GM12891 (cell line): ENCODE measurements around the gene ALG11.

Experiments
- DNase-seq: peaks from one replicate; pipeline ENCODE4 v3.0.0; 2011; ENCODE audit warnings: low spot score; ENCODE audit not compliant: insufficient read length
- FAIRE-seq: peaks from 2 replicates; lab custom pipeline; 2011; peaks lifted over from hg19 to GRCh38; lab: Jason Lieb, UNC
- PAX5 ChIP-seq: IDR thresholded peaks from 2 replicates; pipeline ENCODE4 v1.6.1; 2011; ENCODE audit warnings: low read length, moderate library complexity, mild to moderate bottlenecking; ENCODE audit not compliant: insufficient read depth, severe bottlenecking
- POLR2A ChIP-seq: IDR thresholded peaks from 2 replicates; pipeline ENCODE4 v1.6.1; 2011; ENCODE audit warnings: low read depth, low read length, control low read depth
- POLR2AphosphoS5 ChIP-seq: IDR thresholded peaks from 2 replicates; pipeline ENCODE4 v1.6.1; 2011; ENCODE audit warnings: low read depth, low read length, control low read depth
- POU2F2 ChIP-seq: IDR thresholded peaks from 2 replicates; pipeline ENCODE4 v1.6.1; 2011; ENCODE audit warnings: low read depth, mild to moderate bottlenecking, control low read depth, low read length, moderate library complexity
- SPI1 ChIP-seq: IDR thresholded peaks from 2 replicates; pipeline ENCODE4 v1.6.1; 2011; ENCODE audit warnings: low read depth, low read length, control low read depth
- TAF1 ChIP-seq: IDR thresholded peaks from 2 replicates; pipeline ENCODE4 v1.6.1; 2011; ENCODE audit warnings: low read depth, low read length, control low read depth

The ALG11 gene

GRCh38 chr13:51997186-51997585 is 15.0 kb upstream of the ALG11 start:
- no peak for DNase-seq
- TF ChIP-seq POLR2A = no peak
- no peak for TF ChIP-seq SPI1
- TF ChIP-seq POLR2AphosphoS5 = no peak
- no peak for TF ChIP-seq PAX5
- no peak for TF ChIP-seq TAF1
- TF ChIP-seq POU2F2 = no peak
- no peak for FAIRE-seq

- TF ChIP-seq SPI1 (no peak), TAF1 (no peak), POU2F2 (no peak), POLR2AphosphoS5 (no peak), PAX5 (no peak), POLR2A (no peak)
- DNase-seq (no peak), FAIRE-seq (no peak)
These were observed 14.4 kb upstream of the ALG11 start for GRCh38 chr13:51997641-51998330.

GRCh38 chr13:51998723-51999509 is 13.3 kb upstream of the ALG11 start:
- DNase-seq (no peak), FAIRE-seq (no peak)

GRCh38 chr13:51999510-51999911 is 12.7 kb upstream of the ALG11 start:
- no peak for TF ChIP-seq POU2F2
- no peak for TF ChIP-seq TAF1
- TF ChIP-seq POLR2AphosphoS5 = no peak
- TF ChIP-seq PAX5 = no peak
- TF ChIP-seq SPI1 = no peak
- no peak for TF ChIP-seq POLR2A
- FAIRE-seq = no peak
- DNase-seq = no peak

More at GRCh38 chr13:51998723-51999509, 13.3 kb upstream of the ALG11 start:
- TF ChIP-seq POLR2AphosphoS5 (no peak), POU2F2 (no peak), TAF1 (no peak), PAX5 (no peak), POLR2A (no peak), SPI1 (no peak)

GRCh38 chr13:51999921-52000320 is 12.3 kb upstream of the ALG11 start:
- no peak for DNase-seq
- FAIRE-seq = no peak
- no peak for TF ChIP-seq SPI1

DNA sequence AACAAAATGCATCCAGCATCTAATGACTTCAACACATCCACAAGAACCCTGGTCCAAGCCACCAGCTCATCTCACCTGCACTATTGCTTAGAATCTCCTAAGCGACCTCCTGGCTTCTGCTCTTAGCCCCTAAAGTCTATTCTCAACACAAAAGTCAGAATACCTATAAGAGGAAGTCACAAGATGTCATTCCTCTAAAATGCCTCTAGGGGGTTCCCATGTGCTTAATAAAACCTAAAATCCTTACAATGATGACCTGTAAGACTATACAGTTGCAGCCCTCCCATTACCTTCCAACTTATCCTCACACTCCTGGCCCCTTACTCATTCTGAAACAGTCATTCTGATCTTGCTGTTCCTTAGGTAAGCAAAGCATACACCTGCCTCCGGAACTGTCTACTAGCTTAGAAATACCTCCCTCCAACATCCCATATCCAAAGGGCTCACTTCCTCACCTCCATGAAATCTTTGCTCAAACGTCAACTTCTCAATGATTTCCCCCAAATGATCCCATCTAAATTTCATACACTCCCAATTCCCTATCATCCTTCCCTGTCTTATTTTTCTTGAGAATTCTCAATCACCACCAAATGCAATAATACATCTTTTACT is 11.0 kb upstream of the ALG11 start:
- no peak for TF ChIP-seq POU2F2
- TF ChIP-seq SPI1 = peak; percentile 75
- FAIRE-seq (peak; percentile 9), DNase-seq (peak; percentile 35)

GRCh38 chr13:52002361-52002760 is 9.8 kb upstream of the ALG11 start:
- TF ChIP-seq TAF1 (no peak), SPI1 (no peak), POLR2AphosphoS5 (no peak), POU2F2 (no peak), PAX5 (no peak), POLR2A (no peak)
- DNase-seq (no peak), FAIRE-seq (no peak)

DNA sequence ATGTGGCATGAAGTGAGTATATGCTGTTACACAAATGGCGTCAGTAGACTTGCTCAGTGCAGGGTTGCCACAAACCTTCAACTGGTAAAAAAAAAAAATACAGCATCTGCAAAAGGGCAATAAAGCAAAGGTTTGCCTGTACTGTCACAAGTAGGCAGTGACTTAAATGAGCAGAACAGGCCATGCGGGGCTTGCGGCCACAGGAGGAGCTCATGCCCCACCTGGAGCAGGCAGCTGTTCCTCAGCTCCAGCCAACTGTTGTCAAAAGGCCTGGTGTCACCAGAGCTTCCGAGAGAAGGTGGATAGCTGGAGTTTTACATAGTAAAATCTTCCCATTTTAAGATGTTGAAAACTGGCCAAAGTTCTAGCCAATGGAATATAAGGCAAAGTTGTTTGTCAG is 8.7 kb upstream of the ALG11 start:
- DNase-seq = no peak
- no peak for FAIRE-seq
- TF ChIP-seq POLR2A (no peak), POLR2AphosphoS5 (no peak), TAF1 (no peak), SPI1 (no peak), POU2F2 (no peak), PAX5 (no peak)

DNA sequence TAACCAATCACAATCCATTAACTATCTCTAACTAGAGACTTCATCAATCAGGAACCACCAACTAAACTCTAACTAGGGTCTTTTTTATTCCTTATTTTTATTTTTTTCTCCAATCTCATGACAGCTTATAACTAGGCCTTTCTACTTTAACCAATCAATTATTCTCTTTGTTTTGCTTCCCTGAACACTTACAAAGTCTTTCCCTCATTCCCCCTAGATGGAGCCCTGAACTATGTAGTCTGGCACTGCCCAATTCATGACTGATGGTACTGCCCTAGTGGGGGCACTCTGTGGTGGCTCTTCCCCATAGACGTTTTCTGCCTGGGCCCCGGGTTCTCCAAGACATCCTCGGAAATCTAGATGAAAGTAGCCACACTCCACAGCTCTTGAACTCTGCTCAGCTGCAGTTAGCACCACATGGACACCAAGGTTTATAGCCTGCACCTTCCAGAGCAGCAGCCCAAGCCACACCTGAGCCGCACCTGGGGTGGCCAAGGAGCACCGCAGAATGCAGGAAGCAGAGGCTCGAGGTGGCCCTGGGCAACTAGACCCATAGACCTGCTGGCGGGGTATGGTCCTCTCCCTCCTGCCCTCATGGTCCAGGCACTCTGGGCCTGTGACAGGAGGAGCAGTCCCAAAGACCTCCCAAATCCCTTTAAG is 7.6 kb upstream of the ALG11 start:
- FAIRE-seq (no peak), DNase-seq (no peak)
- TF ChIP-seq SPI1 = no peak
- no peak for TF ChIP-seq PAX5
- TF ChIP-seq POU2F2 = no peak
- TF ChIP-seq TAF1 = no peak
- no peak for TF ChIP-seq POLR2AphosphoS5
- TF ChIP-seq POLR2A = no peak
